Hematopoietic multipotent progenitor cell treated with erythropoietin and hydrocortisone succinate and interleukin-3 and kit ligand, for 6 days (in vitro differentiated cells): ENCODE data around the gene IL1RAP.

Experiments
- DNase-seq: peaks from one replicate; pipeline ENCODE4 v3.0.0-alpha.2; 2015

Gene IL1RAP

DNA sequence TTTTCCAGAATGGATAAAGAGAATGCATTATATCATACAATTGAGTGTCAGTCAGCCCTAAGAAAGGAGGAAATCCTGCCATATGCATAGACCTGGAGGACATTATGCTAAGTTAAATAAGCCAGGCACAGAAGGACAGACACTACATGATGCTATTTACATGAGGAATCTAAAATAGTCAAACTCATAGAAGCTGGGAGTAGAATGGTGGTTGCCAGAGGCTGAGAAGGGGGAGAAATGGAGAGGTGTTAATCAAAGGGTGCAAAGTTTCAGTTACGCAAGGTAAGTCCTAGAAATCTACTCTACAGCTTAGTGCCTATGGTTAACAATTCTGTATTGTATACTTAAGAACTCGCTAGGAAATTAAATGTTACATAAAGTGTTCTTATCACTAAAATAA lies 66.5 kb downstream of the IL1RAP start:
- DNase-seq, result no peak

DNA sequence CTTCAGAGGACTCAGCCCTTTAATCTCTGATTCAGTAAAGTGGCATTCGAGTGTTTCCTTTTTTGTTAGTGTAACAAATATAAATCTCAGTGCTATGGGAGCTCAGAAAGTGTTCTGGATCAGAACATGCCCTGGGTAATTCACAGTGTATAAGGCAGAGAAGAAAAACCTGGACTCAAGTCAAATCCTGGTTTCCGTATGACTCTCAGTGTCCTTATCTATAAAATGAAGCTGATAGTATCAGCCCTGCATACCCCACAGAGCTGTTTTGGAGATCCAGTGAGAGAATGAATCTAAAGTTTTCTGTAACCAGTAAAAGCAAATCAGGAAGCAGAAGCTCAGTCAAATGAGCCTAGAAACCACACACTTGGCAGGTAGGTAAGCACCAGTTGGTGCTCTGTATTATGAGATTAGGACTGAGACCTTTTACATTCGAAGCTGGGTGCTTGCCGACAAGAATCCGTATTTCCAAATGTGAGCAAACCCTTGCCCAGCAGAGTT lies 67.2 kb downstream of the IL1RAP start:
- DNase-seq, result peak; percentile 50

DNA sequence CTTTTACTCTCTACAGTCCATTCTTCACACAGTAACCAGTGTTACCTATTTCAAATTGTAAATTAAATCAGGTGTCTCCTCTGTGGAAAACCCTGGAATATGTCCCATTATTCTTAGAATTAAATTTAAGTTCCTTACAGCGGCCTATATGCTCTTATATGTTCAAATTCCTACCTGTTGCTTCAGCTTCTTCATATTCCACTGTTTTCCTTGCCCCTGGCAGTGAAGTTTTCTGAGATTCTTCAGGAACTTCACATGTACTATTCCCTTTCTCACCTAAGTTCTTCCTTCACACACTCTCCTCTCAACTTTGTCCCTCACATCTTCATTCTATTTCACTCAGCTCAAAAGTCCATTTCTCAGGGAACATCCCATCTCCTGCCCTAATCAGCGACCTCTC lies 68.8 kb downstream of the IL1RAP start:
- DNase-seq, result no peak

DNA sequence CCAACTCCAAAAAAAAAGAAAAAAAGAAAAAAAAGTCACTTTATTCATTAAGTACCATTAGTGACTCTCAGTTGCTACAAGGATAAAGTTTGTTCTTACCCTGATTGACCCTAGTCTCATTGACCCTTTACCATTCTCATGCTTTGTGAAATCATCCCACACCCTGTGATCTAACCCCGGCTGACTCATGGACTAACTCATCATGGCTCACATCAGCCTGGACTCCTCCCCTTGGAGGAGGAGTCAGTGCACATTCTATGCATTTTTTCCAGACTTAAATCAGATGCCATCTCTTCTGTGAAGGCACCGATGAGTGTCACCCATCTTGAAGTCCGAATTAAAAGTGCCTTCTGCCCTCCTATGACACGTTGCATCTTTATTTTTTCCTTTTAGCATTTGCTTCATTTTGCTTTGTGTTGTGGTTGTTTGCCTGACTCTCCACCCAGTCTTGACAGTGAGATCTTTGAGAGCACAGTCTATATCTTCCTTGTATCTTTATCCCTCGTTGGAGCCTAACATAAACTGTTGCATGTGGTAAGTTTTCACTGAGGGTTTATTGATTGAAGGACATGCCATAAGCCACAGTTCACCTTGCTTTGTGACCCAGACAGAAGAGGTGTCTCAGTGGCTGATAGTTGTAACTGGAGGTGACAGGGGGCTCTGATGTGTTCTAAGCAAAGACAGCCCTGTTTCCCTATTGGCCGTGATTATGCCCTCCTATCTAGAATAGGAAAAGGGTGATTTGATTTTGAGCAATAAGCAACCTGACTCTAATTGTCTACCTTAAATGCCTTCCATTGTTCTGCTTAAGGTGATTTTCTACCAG lies 72.1 kb downstream of the IL1RAP start:
- peak; percentile 36 for DNase-seq

DNA sequence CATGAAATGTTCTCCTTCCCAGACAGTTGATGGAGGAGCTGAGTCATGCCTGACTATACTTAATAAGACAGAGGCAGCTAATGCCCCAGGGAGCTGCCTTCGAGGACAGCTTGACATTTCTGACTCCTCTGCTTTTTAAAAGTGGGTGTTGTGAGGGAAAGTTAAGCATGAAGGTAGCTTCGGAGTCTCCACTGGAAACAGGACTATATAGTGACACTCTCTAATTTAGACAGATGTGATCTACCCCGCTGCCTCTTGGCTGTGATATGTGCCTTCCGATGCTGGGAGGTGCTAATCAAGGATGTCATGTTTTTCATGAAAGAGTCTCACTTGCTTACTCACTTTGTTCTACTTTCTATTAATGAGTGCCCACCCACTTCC lies 72.7 kb downstream of the IL1RAP start:
- peak; percentile 27 for DNase-seq

DNA sequence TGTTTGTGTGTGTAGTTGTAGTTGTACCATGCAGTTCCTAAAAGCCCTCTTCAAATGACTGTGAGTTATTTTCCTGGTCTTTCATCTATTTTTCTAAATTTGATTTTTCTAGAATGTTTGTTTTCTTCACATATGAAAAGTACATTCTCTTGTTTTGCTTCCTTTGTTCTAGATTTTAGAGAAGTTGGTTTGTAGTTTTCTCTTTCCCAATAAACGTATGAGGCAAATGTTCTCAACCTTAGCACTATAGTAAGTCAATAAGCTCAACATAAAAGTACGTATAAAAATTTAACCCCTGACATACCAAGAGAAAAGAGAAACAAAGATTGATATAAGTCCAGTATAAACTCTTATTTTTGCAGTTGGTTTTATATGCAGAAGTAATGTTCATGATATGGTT lies 74.7 kb downstream of the IL1RAP start:
- DNase-seq, result no peak

DNA sequence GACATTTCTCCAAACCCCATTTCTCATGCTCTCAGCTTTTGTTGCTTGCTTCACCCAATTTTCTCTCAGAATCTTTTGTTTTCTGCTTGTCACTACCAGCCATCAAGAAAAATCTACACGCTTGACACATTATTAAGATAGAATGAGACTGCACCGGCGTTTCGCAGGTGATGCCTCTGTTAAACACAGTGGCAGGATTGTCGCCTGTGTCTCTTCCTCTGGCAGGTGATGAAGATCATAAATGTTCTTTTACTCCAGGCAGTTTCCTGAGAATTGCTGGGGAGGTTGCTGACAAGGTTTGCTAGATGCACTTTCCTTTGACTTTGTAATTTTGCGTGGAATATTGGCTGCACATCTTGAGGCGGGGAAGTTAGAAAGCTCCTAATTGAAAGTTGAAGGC lies 75.4 kb downstream of the IL1RAP start:
- DNase-seq, result no peak

DNA sequence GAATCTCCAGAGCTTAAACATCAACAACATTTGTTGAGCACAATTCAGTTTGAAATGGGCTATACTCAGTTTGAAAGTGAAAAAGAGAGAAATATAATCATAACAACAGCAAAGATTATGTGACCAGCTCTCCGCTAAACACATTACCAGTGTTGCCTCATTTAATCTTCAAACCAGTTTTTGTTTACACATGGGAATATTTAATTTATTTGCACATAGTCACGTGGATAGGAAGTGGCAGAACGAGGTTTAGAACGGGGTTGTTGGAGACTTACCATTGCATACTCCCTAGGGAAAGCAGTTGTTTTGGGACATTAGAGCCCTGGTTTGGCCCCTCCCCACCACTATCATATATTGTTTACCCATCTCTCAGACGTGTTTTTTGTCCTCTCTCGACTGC lies 77.2 kb downstream of the IL1RAP start:
- DNase-seq, result no peak

DNA sequence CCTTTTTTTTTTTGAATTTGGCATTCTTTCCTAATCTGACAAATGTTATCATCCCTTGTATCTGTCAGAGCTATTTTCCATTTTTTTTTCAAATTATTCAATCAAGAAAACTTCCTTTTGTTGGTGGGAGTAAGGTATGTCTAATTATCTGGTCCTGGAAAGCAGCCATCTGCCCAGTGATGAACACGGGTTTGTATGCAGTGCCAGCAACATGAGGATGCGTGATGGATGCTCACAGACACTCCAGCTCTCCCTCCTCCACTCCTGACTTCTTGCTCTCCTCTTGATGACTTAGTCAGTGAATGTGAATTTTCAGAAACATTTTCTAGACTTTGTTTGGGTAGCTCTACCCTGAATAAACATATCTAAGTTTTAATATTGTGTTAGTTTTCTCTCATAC lies 79.2 kb downstream of the IL1RAP start:
- no peak for DNase-seq

DNA sequence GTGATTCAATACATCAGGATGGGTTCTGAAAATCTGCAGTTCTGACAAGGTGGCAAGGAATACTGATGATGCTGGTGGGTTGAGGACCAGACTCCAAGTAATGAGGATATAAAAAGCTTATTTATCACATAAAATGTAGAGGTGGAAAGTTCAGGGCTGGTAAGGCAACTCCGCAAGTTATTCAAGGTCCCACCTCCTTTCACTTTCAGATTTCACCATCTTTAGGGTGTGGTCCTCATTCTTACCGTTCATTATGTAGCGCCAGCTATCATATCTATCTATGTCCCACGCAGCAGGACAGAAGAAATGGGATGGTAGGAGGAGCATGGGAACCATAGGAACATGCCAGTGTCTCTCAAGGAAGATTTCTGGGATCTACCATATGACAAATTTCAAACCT lies 80.3 kb downstream of the IL1RAP start:
- no peak for DNase-seq

DNA sequence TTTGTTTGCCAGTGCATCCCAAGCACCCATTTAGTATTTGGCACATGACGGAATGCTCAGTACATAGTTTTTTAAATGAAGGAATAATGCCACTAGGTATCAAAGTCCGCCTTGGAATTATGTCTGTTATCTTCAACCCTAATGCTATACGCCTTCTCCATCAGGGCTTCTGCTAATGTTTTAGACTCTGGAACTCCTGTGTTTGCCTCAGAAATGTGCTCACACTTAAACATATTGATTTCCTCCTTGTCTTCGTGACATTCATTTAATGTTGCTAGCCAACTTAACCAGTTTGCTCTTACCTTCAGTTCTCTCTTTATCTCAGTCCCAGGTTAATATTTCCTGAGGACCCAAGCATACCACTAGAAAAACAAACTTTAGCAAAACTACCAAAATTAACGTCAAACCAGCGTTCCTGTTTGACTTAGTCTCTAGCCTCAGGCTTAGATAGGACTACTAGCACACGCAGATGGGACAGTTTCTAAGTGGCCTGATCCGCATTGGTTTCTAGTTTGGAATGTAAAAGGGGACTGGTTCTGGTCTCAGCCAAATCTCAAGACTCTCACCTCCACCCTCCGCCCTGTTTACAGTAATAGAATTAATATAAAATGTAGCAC lies 81.4 kb downstream of the IL1RAP start:
- DNase-seq, result no peak

DNA sequence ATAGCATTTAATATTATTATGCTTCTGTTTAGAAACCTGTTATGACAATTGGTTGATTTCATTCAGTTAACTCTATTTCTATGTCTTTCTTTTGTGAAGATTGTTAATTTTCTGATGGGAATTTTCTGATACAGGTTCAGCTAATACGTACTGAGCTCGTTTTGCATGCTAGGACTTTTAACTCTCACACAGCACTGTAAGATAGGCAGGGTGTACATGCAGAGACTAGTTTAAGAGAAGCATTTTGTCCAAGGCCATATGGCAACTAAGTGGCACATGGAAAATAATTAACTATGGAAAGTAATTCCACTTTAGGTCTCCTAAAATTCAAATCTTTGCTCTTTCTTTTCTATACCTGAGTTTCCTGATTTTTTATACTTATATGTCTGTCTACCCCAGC lies 81.9 kb downstream of the IL1RAP start:
- DNase-seq, result no peak

DNA sequence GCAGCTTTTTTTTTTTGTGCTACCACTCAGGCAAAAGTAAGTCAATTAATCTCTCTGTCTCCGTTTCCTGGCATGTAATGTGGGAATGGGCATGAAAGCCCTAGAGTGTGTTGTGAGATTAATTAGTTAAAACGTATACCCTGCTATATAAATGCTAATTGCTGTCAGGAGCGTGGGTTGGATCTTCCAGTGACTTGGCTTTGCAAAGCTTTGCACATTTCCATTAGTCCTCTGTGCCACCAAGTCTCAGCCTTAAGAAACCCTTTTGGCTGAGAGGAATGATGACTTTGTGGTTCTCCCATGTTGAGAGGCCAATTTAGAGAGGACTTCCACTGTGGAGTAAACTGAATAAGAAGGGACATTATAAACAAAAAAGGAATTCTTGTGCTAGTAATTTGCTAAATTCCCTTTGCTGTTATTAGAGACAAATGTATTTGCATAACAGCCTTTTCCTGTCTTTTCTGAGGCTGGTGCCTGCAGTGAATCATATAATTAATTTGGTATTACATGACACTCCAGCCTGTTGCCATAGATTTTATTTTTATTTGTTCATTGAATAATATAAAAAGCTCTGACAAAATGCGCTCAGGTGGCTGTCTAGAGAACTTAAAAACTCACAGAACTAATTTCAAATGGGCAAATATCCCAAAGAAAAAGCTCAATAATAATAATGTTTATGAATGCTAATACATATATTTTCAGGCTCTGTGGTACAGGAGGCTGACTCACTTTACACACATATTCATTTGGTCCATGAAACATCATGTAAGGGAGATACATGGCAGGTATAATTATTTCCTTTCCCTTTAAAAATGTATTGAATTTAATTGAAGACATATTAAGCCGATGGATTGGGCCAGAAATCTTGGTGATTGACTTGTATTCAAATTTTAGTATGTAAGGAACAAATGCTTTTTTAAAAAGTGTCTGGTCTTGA lies 82.7 kb downstream of the IL1RAP start:
- no peak for DNase-seq

DNA sequence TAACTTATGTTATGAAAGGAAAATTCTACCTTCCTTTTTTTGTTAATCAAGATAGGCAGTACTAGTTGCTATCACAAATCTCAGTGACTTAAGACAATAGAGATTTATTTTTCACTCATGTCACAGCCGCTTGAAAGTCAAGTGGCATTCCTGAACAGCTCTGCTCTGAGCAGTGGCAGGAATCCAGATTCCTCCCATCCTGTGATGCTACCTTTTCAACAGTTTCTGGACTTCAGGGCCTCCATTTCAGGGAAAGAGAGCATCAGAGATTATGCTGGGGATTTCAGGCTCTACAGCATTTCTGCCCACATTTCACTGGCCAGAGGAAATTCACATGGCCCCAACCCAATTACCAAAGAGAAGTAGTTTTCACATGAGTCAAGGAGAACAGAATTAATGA lies 83.4 kb downstream of the IL1RAP start:
- no peak for DNase-seq

DNA sequence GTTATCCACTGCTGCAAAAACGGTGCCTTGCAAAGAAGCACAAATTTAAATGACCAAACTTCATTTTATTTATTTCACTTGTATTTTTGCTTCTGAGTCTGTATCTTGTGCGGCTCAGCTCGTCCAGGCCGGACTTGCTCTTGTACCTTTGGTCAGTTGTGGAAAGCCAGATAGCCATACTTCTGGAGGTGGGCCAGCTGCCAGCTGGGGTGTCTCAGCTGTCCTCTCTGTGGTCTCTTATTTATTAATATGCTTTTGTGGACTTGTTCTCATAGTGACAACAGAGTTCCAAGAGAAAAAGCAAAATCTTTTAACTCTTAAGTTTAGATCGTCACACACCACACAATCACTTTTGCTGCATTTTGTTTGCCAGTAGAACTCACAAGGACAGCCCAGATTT lies 87.7 kb downstream of the IL1RAP start:
- no peak for DNase-seq

DNA sequence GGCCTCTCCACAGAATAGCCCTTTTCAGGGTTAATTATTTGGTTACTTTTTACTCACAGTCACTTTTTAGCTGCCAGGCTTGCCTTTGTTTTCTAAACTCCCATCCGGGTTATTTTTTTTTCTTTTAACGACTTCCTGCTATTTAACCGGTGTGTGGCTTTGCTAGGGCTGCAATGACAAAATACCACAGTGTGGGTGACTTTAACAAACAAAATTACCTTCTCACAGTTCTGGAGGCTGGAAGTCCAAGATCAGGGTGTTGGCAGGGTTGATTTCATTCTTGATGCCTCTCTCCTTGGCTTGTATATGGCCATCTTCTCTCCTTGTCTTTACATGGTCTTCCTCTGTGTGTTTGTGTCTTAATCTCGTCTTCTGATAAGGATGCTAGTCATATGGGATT lies 91.5 kb downstream of the IL1RAP start:
- DNase-seq, result no peak

DNA sequence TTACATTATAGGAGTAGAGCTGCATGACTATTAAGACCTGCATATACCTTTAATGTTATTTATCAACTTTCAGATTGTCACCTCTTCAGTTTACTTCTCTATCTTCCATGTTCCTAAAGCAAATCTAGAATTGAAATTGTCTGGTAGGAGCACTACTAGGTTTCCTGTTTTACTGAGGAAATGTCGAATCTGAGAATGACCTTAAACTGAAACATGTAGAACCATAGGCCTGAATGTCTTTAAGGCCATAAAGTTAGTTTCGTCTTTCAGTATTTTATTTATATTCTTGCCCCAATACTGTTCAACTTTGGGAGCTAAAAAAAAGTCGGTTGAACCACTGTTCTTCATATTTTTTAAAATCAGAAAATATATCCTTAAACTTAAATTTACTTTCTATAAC lies 92.7 kb downstream of the IL1RAP start:
- no peak for DNase-seq

DNA sequence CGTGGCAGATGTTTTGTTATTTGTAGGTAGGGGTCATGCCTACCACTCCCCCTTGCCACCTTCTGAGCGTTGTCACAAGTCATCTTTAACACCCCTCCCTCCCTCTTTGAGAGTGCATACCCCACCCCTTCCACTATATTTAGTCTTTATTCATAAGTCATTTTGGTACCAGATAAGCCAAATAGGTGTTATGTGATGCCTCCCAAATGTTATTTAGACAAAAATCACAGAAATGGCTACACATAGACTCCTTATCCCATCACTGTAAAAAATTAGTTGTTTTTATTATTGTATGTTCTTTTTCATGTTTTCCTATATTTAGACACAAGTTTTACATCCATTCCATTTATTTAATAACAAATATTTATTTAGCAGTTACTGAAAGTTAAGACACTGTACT lies 93.1 kb downstream of the IL1RAP start:
- no peak for DNase-seq

DNA sequence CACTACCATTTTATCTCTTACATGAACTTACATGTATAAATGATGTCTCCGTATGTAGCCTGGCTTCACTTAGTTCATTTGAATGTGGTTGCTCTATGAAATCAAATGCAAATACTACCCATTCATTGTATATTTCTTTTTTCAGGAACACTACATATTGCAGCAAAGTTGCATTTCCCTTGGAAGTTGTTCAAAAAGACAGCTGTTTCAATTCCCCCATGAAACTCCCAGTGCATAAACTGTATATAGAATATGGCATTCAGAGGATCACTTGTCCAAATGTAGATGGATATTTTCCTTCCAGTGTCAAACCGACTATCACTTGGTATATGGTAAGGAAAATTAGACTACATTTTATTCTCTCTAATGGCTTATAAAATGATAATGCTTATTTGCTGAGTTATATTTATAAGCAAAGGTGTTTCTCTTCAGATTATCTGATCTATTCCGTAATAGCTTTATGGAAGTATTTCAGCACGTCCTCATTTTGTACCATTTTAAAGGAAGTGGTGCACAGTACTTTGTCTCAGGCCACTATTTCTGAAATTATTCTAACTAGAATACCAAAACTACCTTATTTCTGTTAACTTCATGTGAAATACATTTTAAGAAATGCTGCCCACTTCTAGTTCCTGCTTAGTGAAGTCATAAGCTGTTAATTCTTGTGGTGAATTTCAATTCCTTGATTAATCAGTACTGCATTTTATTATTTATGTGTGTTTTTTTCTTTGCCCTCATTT lies 95.1 kb downstream of the IL1RAP start:
- no peak for DNase-seq

DNA sequence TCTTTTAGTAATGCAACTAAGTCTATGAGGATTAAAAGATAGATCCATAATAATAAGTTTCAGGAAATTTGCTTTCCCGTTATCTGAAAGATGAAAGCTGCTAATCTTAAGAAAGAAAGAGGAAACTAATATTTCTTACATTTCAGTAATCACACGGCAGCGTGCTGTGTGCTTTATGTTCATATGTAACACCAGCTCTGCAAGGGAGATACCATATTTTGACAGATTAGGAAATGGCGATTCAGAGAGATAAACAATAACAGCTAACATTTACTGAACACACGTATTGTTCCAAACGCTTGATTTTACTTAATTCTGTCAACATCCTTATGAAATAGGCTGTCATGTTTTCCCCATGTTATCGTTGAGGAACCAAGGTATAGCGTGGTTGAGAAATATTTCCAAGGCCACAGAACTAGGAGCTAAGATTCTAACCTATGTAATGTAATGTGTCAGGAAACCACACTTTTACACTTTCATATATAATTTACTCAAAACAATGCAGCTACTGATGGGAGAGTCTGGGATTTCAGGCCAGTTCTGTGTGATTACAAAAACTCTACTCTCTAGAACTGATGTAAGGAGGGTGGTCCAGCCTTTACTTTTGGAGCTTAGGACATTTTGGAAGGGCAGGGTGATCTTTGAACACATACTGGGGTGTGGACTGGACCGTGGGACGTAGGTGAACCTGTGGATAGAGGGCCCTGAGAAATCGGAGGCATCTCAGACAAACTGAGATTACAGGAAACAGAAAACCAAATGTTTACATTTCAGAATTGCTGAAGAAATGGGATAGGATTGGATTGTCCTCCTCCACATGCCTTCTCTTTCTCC lies 100.6 kb downstream of the IL1RAP start:
- peak; percentile 40 for DNase-seq

DNA sequence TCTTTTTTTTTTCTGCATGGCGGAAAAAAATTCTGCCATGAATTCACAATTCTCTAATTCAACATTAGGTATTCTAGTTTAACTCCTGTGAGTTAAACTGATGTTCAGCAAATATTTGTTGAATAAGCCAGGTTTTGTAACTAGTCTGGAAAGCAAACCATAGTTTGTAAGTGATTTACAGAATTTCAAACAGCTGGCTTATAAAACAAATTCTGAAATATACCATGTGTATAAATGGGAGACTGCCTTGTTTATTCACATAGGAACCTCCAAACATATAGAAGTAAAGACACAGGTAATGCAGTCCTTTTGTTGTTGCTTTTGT lies 101.1 kb downstream of the IL1RAP start:
- DNase-seq, result no peak

DNA sequence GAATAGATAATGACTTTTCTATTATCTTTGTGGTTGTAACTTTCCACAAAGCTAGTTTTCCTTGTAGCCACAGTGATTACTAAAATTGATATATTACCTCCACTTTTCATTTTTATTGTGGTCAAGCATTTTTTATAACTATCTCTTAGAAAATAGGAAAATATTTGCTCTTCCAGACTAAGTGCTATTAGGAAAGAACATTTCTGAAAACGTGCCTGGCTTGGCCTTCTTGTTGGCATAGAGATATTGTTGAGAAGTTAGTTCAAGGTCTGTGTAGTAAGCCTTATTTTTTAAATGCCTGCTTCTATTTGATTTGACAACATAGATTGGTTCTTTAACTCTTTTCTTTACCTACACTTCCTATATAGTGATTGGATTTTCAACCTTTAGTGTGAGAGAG lies 101.7 kb downstream of the IL1RAP start:
- no peak for DNase-seq
